GM13976 (cell line): Measurements from ENCODE around the gene C2CD4D.

ENCODE experiments used
- DNase-seq: peaks from one replicate; pipeline ENCODE4 v3.0.0; 2012; ENCODE audit warnings: low spot score
- CTCF ChIP-seq: IDR thresholded peaks from 2 replicates; pipeline ENCODE4 v1.5.1; 2012; ENCODE audit warnings: borderline replicate concordance, mild to moderate bottlenecking; ENCODE audit not compliant: insufficient read depth; ENCODE audit errors: extremely low read depth, missing control alignments, control extremely low read depth
- in situ Hi-C: fragments of 300-500 bp; cut with MboI; formaldehyde crosslinking; loops from one replicate; pipeline ENCODE4 v1.12.0; 2022; ENCODE audit warnings: low sequenced_read_pairs, mixed read lengths, inconsistent platforms; ENCODE audit not compliant: unreplicated experiment

The C2CD4D gene

DNA sequence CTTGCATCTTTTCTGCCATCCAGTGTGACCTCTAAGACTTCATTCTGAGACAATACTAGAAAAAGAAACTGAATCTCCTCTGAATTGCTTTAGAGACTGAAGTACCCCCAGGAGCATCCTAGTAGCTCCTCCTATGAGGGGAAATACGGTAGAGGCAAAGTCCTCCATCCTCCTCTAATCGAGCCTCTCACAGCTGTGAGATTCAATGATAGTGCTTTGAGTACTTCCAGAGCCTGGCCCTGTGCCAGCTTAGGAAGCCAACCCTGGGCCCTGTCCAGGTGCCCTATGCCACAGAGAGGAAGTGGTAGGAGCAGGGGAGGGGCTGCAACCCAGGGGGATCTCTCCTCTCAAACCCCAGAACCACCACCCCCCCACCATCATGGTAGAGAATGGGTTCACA lies 18.7 kb downstream of the C2CD4D start:
- in situ Hi-C loops, result no loop called here
- no peak for TF ChIP-seq CTCF
- no peak for DNase-seq

GRCh38 chr1:151819976-151820623 lies 19.5 kb downstream of the C2CD4D start:
- TF ChIP-seq CTCF, result no peak
- in situ Hi-C loops, result no loop called here
- DNase-seq, result no peak

DNA sequence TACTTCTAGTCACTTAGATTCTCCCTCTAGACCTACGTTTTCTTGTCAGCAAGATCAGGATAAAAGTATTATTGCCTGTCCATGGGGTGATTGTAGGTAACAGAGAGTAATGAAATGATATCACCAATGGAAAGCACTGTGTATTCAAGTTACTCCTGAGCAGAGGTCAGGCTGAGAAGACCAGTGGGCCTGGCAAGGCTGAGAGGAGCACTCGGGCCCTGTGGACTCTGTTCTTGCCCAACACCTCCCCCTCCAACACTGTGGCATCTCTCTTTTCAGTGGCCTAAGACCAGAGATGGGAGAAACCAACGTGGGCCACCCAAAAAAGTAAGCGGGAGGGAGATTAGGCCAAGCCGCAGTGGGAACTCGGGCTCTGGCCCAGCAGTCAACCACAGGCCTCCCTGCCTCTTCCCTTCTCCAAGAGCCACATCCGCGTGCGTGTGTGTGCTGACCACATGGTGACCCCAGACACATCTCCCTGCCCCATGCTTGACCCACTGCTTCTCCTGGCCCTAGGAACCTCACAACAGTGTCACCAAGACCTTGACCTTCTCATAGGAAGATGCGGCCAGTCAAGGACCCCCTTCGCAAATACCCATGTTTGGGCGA lies 20.3 kb downstream of the C2CD4D start:
- in situ Hi-C loops, result no loop called here
- no peak for TF ChIP-seq CTCF
- no peak for DNase-seq

GRCh38 chr1:151817353-151817730 lies 22.3 kb downstream of the C2CD4D start:
- no peak for TF ChIP-seq CTCF
- in situ Hi-C loops, result no loop called here
- DNase-seq, result no peak

DNA sequence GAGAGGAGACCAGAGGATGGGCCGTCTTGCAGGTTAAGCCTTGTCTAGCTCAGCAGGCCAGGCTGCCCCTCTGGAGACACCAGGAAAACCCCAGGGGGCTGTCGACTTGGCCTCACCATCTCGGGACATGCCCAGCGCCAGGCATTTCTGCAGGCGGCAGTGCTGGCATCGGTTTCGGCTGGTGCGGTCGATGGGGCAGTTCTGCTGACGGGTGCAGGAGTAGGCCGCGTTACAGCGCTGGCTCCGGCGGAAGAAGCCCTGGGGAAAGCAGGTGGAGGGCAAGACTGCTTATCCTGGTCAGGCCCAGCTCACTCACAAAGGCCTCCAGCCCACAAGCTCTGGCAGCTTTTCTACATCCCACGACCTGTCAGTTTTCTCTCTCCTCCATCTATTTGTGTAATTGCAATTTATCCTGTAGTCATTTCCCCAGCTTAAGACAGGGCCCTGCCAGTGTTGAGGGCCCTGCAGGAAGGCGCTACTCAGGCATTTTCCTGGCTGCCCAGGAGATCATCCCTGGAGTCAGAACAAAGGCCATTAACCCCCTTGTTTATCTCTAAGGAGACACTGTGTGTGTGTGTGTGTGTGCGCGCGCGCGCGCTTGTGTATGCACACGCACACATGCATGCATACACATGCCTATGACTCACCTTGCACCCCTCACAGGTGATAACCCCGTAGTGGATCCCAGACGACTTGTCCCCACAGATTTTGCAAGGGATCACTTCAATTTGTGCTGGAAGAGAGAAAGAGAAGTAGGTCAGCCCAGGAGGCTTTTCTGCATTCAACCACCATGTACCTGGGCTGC lies 22.9 kb downstream of the C2CD4D start:
- in situ Hi-C loops, result no loop called here
- no peak for TF ChIP-seq CTCF
- DNase-seq, result no peak

GRCh38 chr1:151815716-151816327 lies 23.8 kb downstream of the C2CD4D start:
- no peak for DNase-seq
- in situ Hi-C loops, result no loop called here
- TF ChIP-seq CTCF, result no peak
